K562 (cell line): ENCODE data around the gene FANCD2. TPM values are rescaled to one million over a fixed set of nuclear protein-coding genes. Genes with fewer than 3 reads are reported as not detected.

Experiments
- ARID1B ChIP-seq: fragments of 450-650 bp; IDR thresholded peaks from 2 replicates; pipeline ENCODE4 v1.6.1; 2016; ENCODE audit warnings: antibody characterized with exemption, mild to moderate bottlenecking, inconsistent platforms
- ARNT ChIP-seq, 2 experiments: fragments of 450-650 bp; IDR thresholded peaks; 2 replicates each; pipeline ENCODE4 v1.6.1; 2016; ENCODE audit warnings: mild to moderate bottlenecking in 1 of 2
- CBFA2T3 ChIP-seq: fragments of 450-650 bp; IDR thresholded peaks from 2 replicates; pipeline ENCODE4 v1.6.1; 2017
- ETV1 ChIP-seq: fragments of 450-650 bp; conservative IDR thresholded peaks from 2 replicates; pipeline ENCODE4 v1.6.1; 2016; ENCODE audit warnings: missing genetic modification characterization, control low read depth, low read depth, missing compliant biosample characterization
- MAFF ChIP-seq: IDR thresholded peaks from 2 replicates; pipeline ENCODE4 v1.6.1; 2012; ENCODE audit warnings: low read length, improper control_type of control experiment
- MCM2 ChIP-seq: fragments of 450-650 bp; IDR thresholded peaks from 2 replicates; pipeline ENCODE4 v1.6.1; 2017; ENCODE audit warnings: low read depth, mild to moderate bottlenecking
- MECOM ChIP-seq: fragments of 250-450 bp; sonication (Bioruptor Pico); IDR thresholded peaks from 2 replicates; pipeline ENCODE4 v1.8.0; 2022; ENCODE audit warnings: inconsistent platforms
- MEIS2 ChIP-seq: fragments of 450-650 bp; IDR thresholded peaks from 2 replicates; pipeline ENCODE4 v1.6.1; 2014; ENCODE audit warnings: mild to moderate bottlenecking; ENCODE audit not compliant: partially characterized antibody
- MTA2 ChIP-seq: fragments of 450-650 bp; IDR thresholded peaks from 2 replicates; pipeline ENCODE4 v1.6.1; 2016; ENCODE audit warnings: low read depth
- NFIC ChIP-seq: fragments of 450-650 bp; IDR thresholded peaks from 2 replicates; pipeline ENCODE4 v1.6.1; 2017; ENCODE audit warnings: mild to moderate bottlenecking, inconsistent platforms
- PML ChIP-seq: IDR thresholded peaks from 2 replicates; pipeline ENCODE4 v1.6.1; 2012; ENCODE audit warnings: low read length, inconsistent platforms
- TRIM24 ChIP-seq, 2 experiments: fragments of 450-650 bp; IDR thresholded peaks; 2 replicates each; pipeline ENCODE4 v1.6.1; 2016
- ZNF41 ChIP-seq: fragments of 250-450 bp; sonication (Bioruptor Pico); conservative IDR thresholded peaks from 2 replicates; pipeline ENCODE4 v1.4.0; 2020; ENCODE audit warnings: mild to moderate bottlenecking
- polyA plus RNA-seq, 8 experiments: library from polyadenylated mRNA; depleted of rRNA in 4 of 8; stranded (reverse) in 5 of 8; unstranded in 3 of 8; fragments of >200 nt; fragmentation: Nextera tagmentation in 2 of 8; fragmentation: Illumina TruSeq in 1 of 8; extraction: Ambion mirVana in 2 of 8; extraction: Trizol in 1 of 8; gene quantifications; 2 replicates each; pipeline versions ENCODE4 v1.2.1 to v1.2.3, GENCODE V29; 2011 to 2014; ENCODE audit warnings: inconsistent platforms in 1 of 8, missing spikeins in 1 of 8
- total RNA-seq, 7 experiments: library from RNA; depleted of rRNA in 6 of 7; stranded (reverse); fragments of >200 nt in 6 of 7; fragmentation: Illumina TruSeq in 2 of 7; extraction: Trizol in 2 of 7; gene quantifications; 2 replicates each; pipeline versions ENCODE4 v1.2.1 to v1.2.3, GENCODE V29; 2011 to 2021; ENCODE audit warnings: low replicate concordance in 1 of 7
- TF ChIP-seq, protein P1 (sequence below): fragments of 250-450 bp; sonication (Bioruptor Pico); IDR thresholded peaks from 2 replicates; pipeline ENCODE4 v1.6.1; 2021; ENCODE audit warnings: mild to moderate bottlenecking
- TF ChIP-seq, protein P2 (sequence below): fragments of 250-450 bp; sonication (Bioruptor Pico); IDR thresholded peaks from 2 replicates; pipeline ENCODE4 v1.4.0; 2020
- TF ChIP-seq, protein P3 (sequence below): fragments of 150-350 bp; conservative IDR thresholded peaks from 2 replicates; pipeline ENCODE4 v1.6.1; 2014; ENCODE audit warnings: low read length
- TF ChIP-seq, protein P4 (sequence below): fragments of 150-350 bp; IDR thresholded peaks from 2 replicates; pipeline ENCODE4 v1.6.1; 2014; ENCODE audit warnings: low read depth, mild to moderate bottlenecking, low read length, borderline replicate concordance

Gene FANCD2
- total and polyA plus RNA-seq, 9 of the 15 experiments (the other 6 are each of a cell fraction or from before 2014, with no cell fraction given): 59.4 to 137 (median 96.1) TPM

DNA sequence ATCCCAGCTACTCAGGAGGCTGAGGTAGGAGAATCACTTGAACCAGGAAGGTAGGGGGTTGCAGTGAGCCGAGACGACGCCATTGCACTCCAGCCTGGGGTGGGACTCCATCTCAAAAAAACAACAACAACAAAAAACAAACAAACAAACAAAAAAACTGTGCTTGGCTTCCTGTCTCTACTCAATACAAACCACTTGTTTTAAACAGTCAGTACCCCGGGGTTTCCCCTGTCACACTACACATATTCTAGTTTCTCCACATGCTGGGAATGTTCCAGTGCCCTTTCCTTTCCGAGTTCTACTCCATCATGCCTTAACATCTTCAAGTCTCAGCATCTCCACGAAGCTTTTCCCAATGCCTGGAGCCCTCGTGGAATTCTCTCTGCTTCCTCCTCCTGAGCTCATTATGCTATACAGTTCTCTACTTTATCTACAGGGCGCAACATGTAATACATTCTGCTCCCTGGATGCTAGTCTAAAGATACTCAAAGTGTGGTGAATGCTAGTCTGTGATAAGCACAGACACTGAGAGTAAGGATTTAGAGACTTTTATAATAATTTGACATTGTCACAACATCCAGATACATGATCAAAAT, 47.4 kb upstream of the FANCD2 start (continued):
- TF ChIP-seq, protein P1, sequence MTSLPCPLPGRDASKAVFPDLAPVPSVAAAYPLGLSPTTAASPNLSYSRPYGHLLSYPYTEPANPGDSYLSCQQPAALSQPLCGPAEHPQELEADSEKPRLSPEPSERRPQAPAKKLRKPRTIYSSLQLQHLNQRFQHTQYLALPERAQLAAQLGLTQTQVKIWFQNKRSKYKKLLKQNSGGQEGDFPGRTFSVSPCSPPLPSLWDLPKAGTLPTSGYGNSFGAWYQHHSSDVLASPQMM: no peak
- peak; percentile 95 for TF ChIP-seq PML
- no peak; the same call in 1 of the 2 replicates for TF ChIP-seq ETV1 (tag)
- 0 out of 2 replicates have a peak, but pooled peaks have one; percentile 35 for TF ChIP-seq ZNF41 (CRISPR knock-in tag)
- TF ChIP-seq, protein P2, sequence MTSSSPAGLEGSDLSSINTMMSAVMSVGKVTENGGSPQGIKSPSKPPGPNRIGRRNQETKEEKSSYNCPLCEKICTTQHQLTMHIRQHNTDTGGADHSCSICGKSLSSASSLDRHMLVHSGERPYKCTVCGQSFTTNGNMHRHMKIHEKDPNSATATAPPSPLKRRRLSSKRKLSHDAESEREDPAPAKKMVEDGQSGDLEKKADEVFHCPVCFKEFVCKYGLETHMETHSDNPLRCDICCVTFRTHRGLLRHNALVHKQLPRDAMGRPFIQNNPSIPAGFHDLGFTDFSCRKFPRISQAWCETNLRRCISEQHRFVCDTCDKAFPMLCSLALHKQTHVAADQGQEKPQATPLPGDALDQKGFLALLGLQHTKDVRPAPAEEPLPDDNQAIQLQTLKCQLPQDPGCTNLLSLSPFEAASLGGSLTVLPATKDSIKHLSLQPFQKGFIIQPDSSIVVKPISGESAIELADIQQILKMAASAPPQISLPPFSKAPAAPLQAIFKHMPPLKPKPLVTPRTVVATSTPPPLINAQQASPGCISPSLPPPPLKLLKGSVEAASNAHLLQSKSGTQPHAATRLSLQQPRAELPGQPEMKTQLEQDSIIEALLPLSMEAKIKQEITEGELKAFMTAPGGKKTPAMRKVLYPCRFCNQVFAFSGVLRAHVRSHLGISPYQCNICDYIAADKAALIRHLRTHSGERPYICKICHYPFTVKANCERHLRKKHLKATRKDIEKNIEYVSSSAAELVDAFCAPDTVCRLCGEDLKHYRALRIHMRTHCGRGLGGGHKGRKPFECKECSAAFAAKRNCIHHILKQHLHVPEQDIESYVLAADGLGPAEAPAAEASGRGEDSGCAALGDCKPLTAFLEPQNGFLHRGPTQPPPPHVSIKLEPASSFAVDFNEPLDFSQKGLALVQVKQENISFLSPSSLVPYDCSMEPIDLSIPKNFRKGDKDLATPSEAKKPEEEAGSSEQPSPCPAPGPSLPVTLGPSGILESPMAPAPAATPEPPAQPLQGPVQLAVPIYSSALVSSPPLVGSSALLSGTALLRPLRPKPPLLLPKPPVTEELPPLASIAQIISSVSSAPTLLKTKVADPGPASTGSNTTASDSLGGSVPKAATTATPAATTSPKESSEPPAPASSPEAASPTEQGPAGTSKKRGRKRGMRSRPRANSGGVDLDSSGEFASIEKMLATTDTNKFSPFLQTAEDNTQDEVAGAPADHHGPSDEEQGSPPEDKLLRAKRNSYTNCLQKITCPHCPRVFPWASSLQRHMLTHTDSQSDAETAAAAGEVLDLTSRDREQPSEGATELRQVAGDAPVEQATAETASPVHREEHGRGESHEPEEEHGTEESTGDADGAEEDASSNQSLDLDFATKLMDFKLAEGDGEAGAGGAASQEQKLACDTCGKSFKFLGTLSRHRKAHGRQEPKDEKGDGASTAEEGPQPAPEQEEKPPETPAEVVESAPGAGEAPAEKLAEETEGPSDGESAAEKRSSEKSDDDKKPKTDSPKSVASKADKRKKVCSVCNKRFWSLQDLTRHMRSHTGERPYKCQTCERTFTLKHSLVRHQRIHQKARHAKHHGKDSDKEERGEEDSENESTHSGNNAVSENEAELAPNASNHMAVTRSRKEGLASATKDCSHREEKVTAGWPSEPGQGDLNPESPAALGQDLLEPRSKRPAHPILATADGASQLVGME (CRISPR knock-in tag): no peak
- TF ChIP-seq, protein P3, sequence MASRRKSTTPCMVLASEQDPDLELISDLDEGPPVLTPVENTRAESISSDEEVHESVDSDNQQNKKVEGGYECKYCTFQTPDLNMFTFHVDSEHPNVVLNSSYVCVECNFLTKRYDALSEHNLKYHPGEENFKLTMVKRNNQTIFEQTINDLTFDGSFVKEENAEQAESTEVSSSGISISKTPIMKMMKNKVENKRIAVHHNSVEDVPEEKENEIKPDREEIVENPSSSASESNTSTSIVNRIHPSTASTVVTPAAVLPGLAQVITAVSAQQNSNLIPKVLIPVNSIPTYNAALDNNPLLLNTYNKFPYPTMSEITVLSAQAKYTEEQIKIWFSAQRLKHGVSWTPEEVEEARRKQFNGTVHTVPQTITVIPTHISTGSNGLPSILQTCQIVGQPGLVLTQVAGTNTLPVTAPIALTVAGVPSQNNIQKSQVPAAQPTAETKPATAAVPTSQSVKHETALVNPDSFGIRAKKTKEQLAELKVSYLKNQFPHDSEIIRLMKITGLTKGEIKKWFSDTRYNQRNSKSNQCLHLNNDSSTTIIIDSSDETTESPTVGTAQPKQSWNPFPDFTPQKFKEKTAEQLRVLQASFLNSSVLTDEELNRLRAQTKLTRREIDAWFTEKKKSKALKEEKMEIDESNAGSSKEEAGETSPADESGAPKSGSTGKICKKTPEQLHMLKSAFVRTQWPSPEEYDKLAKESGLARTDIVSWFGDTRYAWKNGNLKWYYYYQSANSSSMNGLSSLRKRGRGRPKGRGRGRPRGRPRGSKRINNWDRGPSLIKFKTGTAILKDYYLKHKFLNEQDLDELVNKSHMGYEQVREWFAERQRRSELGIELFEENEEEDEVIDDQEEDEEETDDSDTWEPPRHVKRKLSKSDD: no peak
- TF ChIP-seq ARID1B: peak; percentile 97
- no peak for TF ChIP-seq MCM2
- TF ChIP-seq, protein P4, sequence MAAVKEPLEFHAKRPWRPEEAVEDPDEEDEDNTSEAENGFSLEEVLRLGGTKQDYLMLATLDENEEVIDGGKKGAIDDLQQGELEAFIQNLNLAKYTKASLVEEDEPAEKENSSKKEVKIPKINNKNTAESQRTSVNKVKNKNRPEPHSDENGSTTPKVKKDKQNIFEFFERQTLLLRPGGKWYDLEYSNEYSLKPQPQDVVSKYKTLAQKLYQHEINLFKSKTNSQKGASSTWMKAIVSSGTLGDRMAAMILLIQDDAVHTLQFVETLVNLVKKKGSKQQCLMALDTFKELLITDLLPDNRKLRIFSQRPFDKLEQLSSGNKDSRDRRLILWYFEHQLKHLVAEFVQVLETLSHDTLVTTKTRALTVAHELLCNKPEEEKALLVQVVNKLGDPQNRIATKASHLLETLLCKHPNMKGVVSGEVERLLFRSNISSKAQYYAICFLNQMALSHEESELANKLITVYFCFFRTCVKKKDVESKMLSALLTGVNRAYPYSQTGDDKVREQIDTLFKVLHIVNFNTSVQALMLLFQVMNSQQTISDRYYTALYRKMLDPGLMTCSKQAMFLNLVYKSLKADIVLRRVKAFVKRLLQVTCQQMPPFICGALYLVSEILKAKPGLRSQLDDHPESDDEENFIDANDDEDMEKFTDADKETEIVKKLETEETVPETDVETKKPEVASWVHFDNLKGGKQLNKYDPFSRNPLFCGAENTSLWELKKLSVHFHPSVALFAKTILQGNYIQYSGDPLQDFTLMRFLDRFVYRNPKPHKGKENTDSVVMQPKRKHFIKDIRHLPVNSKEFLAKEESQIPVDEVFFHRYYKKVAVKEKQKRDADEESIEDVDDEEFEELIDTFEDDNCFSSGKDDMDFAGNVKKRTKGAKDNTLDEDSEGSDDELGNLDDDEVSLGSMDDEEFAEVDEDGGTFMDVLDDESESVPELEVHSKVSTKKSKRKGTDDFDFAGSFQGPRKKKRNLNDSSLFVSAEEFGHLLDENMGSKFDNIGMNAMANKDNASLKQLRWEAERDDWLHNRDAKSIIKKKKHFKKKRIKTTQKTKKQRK: no peak
- peak; percentile 63 for TF ChIP-seq MEIS2
- peak; percentile 97 for TF ChIP-seq CBFA2T3
- TF ChIP-seq ARNT (IDR thresholded peaks at IDR 0.05): peak in 1 of 2 experiments; percentile 84; a peak in 2 of 4 replicates
- no peak for TF ChIP-seq MAFF
- peak; percentile 61 to 63; a peak in 2 of 4 replicates for TF ChIP-seq TRIM24 (IDR thresholded peaks at IDR 0.05)
- no peak for TF ChIP-seq MECOM
- peak; percentile 81 for TF ChIP-seq NFIC
- peak; percentile 91 for TF ChIP-seq MTA2
